Right lobe of liver (tissue), 6 donors: ENCODE measurements around the gene CTBP1. TPM values are rescaled to one million over a fixed set of nuclear protein-coding genes. Genes with fewer than 3 reads are reported as not detected.

Experiments
- ATAC-seq, 4 donors: fragments of 200-7000 bp; cut with Tn5 transposase; one replicate each; pipeline ENCODE4 v1.9.1; 2020; ENCODE audit warnings: mild to moderate bottlenecking in 4 of 4, moderate library complexity in 4 of 4
- DNase-seq, 3 donors: peaks; one replicate each; pipeline ENCODE4 v3.0.0-alpha.2; 2020
- H3K27ac ChIP-seq, 3 donors: fragments of 200-600 bp; one replicate each; pipeline ENCODE4 v1.8.0; 2022
- H3K27me3 ChIP-seq, 2 donors: fragments of 200-600 bp; one replicate each; pipeline ENCODE4 v1.8.0; 2022
- H3K36me3 ChIP-seq, 4 donors: fragments of 200-600 bp; sonication (generic) in 1 of 4; one replicate each; pipeline versions ENCODE4 v1.5.1 to v1.8.0; 2017 to 2022; ENCODE audit warnings: control low read depth in 1 of 4
- H3K4me1 ChIP-seq, 4 donors: fragments of 200-600 bp; sonication (generic) in 1 of 4; one replicate each; pipeline versions ENCODE4 v1.5.1 to v1.8.0; 2017 to 2022; ENCODE audit warnings: control low read depth in 1 of 4
- H3K4me3 ChIP-seq, 3 donors: fragments of 200-600 bp; one replicate each; pipeline ENCODE4 v1.8.0; 2022
- H3K9me3 ChIP-seq, 4 donors: fragments of 200-600 bp; sonication (generic) in 1 of 4; one replicate each; pipeline versions ENCODE4 v1.5.1 to v1.8.0; 2017 to 2022; ENCODE audit warnings: control low read depth in 1 of 4
- POLR2A ChIP-seq: fragments of 450-650 bp; IDR thresholded peaks from one replicate; pipeline ENCODE4 v1.6.1; 2017; ENCODE audit warnings: antibody characterized with exemption, mild to moderate bottlenecking
- WGBS: methylation state at CpG from one replicate; pipeline ENCODE4 v1.1.6; 2018; ENCODE audit warnings: low coverage, low lambda C conversion rate; ENCODE audit not compliant: insufficient coverage; ENCODE audit errors: missing lambda C conversion rate; 5-methylcytosine and 5-hydroxymethylcytosine counted together
- intact Hi-C, 2 donors: fragments of 100-400 bp; cut with DNase I; formaldehyde crosslinking; loops; one replicate each; pipeline versions ENCODE4 v1.11.2 to v1.14.1; 2022
- total RNA-seq, 6 experiments: library from RNA; depleted of rRNA in 2 of 6; stranded (reverse); fragments of >200 nt in 2 of 6; fragmentation: NEBNext Ultra II Directional in 3 of 6; extraction: Animal tissue kit (Norgen Biotek cat#: 25700) in 3 of 6; gene quantifications; one replicate each; pipeline versions ENCODE4 v1.1.0 to v1.2.4, GENCODE V29; 2016 to 2023
- TF ChIP-seq, protein P1 (sequence below), 4 donors: fragments of 200-600 bp in 3 of 4; fragments of 450-650 bp in 1 of 4; IDR thresholded peaks; one replicate each; pipeline versions ENCODE4 v1.5.1 to v1.8.0; 2016 to 2022; ENCODE audit warnings: antibody characterized with exemption in 4 of 4, mild to moderate bottlenecking in 2 of 4
- donor health status: DM: no; HTN: yes; CAD: no.
- donor health status: DM: no; HTN: no; CAD: no.
- donor health status: DM: no; HTN: no; CAD: no.
- donor health status: DM: no; HTN: yes; CAD: no.
- donor health status: DM: no; HTN: yes; CAD: no.

The CTBP1 gene
- total RNA-seq, 6 experiments from 2014 or later, result 74.8 to 85.5 (median 79.4) TPM

GRCh38 chr4:1167244-1167949, 81.5 kb downstream of the CTBP1 start:
- peak; percentile 80 to 85 (median 82) for DNase-seq
- no peak for TF ChIP-seq POLR2A
- TF ChIP-seq, protein P1, sequence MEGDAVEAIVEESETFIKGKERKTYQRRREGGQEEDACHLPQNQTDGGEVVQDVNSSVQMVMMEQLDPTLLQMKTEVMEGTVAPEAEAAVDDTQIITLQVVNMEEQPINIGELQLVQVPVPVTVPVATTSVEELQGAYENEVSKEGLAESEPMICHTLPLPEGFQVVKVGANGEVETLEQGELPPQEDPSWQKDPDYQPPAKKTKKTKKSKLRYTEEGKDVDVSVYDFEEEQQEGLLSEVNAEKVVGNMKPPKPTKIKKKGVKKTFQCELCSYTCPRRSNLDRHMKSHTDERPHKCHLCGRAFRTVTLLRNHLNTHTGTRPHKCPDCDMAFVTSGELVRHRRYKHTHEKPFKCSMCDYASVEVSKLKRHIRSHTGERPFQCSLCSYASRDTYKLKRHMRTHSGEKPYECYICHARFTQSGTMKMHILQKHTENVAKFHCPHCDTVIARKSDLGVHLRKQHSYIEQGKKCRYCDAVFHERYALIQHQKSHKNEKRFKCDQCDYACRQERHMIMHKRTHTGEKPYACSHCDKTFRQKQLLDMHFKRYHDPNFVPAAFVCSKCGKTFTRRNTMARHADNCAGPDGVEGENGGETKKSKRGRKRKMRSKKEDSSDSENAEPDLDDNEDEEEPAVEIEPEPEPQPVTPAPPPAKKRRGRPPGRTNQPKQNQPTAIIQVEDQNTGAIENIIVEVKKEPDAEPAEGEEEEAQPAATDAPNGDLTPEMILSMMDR (IDR thresholded peaks at IDR 0.05), result peak; percentile 85 to 95 (median 90)
- peak; percentile 82 to 91 (median 84) for ATAC-seq
- Histone ChIP-seq H3K4me1 (peaks cover 0 to 15% (median 0%) of the 10 kb centered on the region in 4 donors), H3K27ac (peak overlapping the region in 2 of 3 donors; percentile 33 to 51), H3K9me3 (no peaks in the 10 kb centered on the region), H3K36me3 (peaks cover 0 to 10% (median under 1%) of the 10 kb centered on the region in 4 donors), H3K4me3 (peak overlapping the region; percentile 48 to 66 (median 58)), H3K27me3 (no peaks in the 10 kb centered on the region)
- 6% methylated on average over 17 of the region's 51 CpGs for WGBS
- intact Hi-C loops, result loop anchor here in 1 of 2 donors (5.0 to 10.0 kb wide), 2 partner anchors 40 to 77 kb away; partner anchors contain the start of gene CTBP1

DNA sequence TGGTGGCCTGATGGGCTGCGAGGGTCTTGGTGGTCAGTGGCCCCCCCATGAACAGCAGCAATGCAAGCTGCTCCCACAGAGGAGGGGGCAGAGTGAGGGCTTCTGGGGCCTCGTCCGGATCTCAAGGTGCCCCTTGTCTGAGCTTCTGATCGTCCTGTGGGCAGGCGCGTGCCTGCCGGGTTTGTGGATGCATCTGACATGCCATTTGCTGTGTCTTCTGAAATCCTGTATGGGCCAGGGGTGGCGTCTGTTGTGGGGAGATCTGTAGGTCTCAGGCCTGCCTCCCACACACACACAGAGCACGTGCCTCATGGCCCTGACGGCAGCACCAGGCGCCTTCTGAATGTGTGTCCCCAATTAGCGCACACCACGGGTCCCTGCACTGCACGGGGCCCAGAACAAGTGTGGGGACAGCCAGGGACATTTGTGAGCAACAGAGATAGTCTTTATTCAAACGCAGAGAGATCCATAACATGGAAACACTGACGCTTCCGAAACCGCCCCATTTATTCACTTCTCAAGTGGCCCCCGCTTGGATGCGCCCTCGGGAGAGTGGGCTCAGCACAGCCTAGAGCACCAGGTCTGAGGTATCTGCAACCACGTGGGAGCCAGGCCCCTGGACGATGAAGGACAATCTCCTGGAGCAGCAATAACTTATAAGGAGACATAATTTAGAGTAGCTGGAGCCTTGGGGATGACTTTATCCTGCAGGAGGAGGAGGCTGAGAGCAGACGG, 82.3 kb downstream of the CTBP1 start:
- ATAC-seq (peak in 1 of 4 donors; percentile 2), DNase-seq (no peak)
- Histone ChIP-seq H3K4me3 (peak overlapping the region in 1 of 3 donors; percentile 66), H3K4me1 (peaks cover 0 to 11% (median 3%) of the 10 kb centered on the region in 4 donors), H3K27me3 (no peaks in the 10 kb centered on the region), H3K9me3 (no peaks in the 10 kb centered on the region), H3K36me3 (peaks cover 0 to 10% (median under 1%) of the 10 kb centered on the region in 4 donors), H3K27ac (no peak overlapping the region)
- WGBS, result 36% methylated on average over 18 of the region's 24 CpGs
- no peak for TF ChIP-seq POLR2A
- TF ChIP-seq, protein P1 (IDR thresholded peaks at IDR 0.05), result no peak
- intact Hi-C loops, result loop anchor here in 1 of 2 donors (5.0 to 10.0 kb wide), 2 partner anchors 41 to 78 kb away; partner anchors contain the start of gene CTBP1

GRCh38 chr4:1164956-1165545, 83.9 kb downstream of the CTBP1 start:
- ATAC-seq, result no peak
- H3K4me3 ChIP-seq, result no peak overlapping the region
- H3K36me3 ChIP-seq, result peaks cover 0 to 5% (median 0%) of the 10 kb centered on the region in 4 donors
- H3K27me3 ChIP-seq, result no peaks in the 10 kb centered on the region
- no peak for DNase-seq
- no peak overlapping the region for H3K27ac ChIP-seq
- TF ChIP-seq, protein P1 (IDR thresholded peaks at IDR 0.05), result no peak
- no peak for TF ChIP-seq POLR2A
- intact Hi-C loops, result loop anchor here in 1 of 2 donors (5.0 to 10.0 kb wide), 2 partner anchors 42 to 80 kb away; partner anchors contain the start of gene CTBP1
- WGBS, result 92% methylated on average over 7 of the region's 13 CpGs
- peaks cover 0 to 13% (median 3%) of the 10 kb centered on the region in 4 donors for H3K4me1 ChIP-seq
- H3K9me3 ChIP-seq, result no peaks in the 10 kb centered on the region

DNA sequence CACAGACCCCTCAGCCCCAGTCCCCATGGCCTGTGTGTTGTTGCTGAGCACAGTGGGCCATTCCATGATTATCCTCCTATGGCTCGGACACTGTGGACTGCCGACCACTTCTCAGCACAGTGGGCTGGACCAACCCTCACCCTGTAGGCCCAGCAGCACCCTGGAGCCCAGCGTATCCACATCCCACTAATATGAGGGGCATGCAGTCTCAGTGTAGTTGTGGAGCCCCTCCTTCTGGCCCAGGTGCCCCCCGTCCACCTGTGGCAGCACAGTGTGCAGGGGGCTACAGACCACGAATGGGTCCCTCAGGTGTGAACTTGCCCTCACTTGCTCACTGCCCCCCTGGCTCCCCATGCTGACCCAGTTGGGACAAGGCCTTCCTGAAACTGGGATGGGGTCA, 84.5 kb downstream of the CTBP1 start:
- intact Hi-C loops, result loop anchor here in 1 of 2 donors (10.0 kb wide), 1 partner anchor 80 kb away; the partner anchor contains the start of gene CTBP1
- 86% methylated on average over 2 of the region's 5 CpGs for WGBS
- no peaks in the 10 kb centered on the region for H3K9me3 ChIP-seq
- no peak overlapping the region for H3K4me3 ChIP-seq
- DNase-seq (no peak), ATAC-seq (no peak)
- H3K27me3 ChIP-seq, result no peaks in the 10 kb centered on the region
- no peak overlapping the region for H3K27ac ChIP-seq
- no peaks in the 10 kb centered on the region for H3K36me3 ChIP-seq
- H3K4me1 ChIP-seq, result peaks cover 0 to 13% (median 3%) of the 10 kb centered on the region in 4 donors
- no peak for TF ChIP-seq POLR2A
- TF ChIP-seq, protein P1 (IDR thresholded peaks at IDR 0.05), result no peak
